ENCODE measurements around the gene VPS54. TPM values are rescaled to one million over a fixed set of nuclear protein-coding genes. Genes with fewer than 3 reads are reported as not detected.

The VPS54 gene
- total RNA-seq = 10 to 100 TPM in 1 of 2 donors, 1 to 10 TPM in 1; 2.6 to 10.1 TPM

GRCh38 chr2:64019083-64019974 is at the start of gene VPS54:
TSS of gene VPS54 (minus strand) at chr2:64019428. CDS start at chr2:63983999, 35,429 bp downstream.
- H3K9me3 Mint-ChIP-seq = no peaks in the 10 kb centered on the region
- ATAC-seq (peak; percentile 77 to 81), DNase-seq (ENCODE audit: low spot score in 2 of 2) (peak; percentile 56 to 72)
- peak within 1 kb of the TSS; percentile 95 to 99 for H3K27ac Mint-ChIP-seq
- H3K36me3 Mint-ChIP-seq = peaks cover 17 to 18% of the 10 kb centered on the region in 2 donors

- peaks cover 0 to 13% of the 10 kb centered on the region in 2 donors for H3K9me3 Mint-ChIP-seq
- peaks cover 0 to 5% of the 10 kb centered on the region in 2 donors for H3K36me3 Mint-ChIP-seq
- ATAC-seq = no peak
- no peak for DNase-seq (ENCODE audit: low spot score in 2 of 2)
- H3K27ac Mint-ChIP-seq = no peak overlapping the region
Observed at GRCh38 chr2:64067326-64067725, 48.1 kb upstream of the VPS54 start.

GRCh38 chr2:64065516-64065915 is 46.3 kb upstream of the VPS54 start:
- ATAC-seq = no peak
- Mint-ChIP-seq H3K9me3 (peaks cover 0 to 13% of the 10 kb centered on the region in 2 donors), H3K27ac (peak overlapping the region; percentile 32 to 91)

DNA sequence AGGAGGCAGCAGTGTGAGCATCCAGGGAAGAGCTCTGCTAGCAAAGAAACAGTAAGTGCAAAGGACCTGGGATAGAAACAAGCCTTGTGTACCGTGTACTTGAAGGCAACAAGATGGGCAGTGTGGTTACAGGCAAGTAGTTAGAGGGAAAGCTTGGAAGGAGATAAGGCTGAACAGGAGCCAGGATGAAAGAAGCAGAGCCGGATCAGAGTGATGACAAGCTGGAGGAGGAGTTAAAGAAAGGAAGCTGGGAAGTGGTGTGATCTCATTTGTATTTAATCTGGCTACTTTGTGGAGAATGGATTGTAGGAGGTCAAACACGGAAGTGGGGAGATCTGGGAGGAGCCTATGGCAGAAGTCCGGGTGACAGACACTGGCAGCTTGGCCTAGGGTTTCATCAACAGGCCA is 44.7 kb upstream of the VPS54 start:
- DNase-seq (ENCODE audit: low spot score in 2 of 2) = no peak
- Mint-ChIP-seq H3K27ac (peak overlapping the region in 1 of 2 donors; percentile 91), H3K9me3 (peaks cover 0 to 13% of the 10 kb centered on the region in 2 donors), H3K36me3 (peaks cover 0 to 5% of the 10 kb centered on the region in 2 donors)
- no peak for ATAC-seq

More at GRCh38 chr2:64065516-64065915, 46.3 kb upstream of the VPS54 start:
- no peak for DNase-seq (ENCODE audit: low spot score in 2 of 2)
- peaks cover 0 to 5% of the 10 kb centered on the region in 2 donors for H3K36me3 Mint-ChIP-seq

GRCh38 chr2:64063454-64063853 is 44.2 kb upstream of the VPS54 start:
- Mint-ChIP-seq H3K9me3 (peaks cover 0 to 13% of the 10 kb centered on the region in 2 donors), H3K27ac (peak overlapping the region in 1 of 2 donors; percentile 91), H3K36me3 (peaks cover 0 to 5% of the 10 kb centered on the region in 2 donors)
- ATAC-seq (no peak), DNase-seq (ENCODE audit: low spot score in 2 of 2) (no peak)

- DNase-seq (ENCODE audit: low spot score in 2 of 2) (no peak), ATAC-seq (peak in 1 of 2 donors; percentile 16)
- Mint-ChIP-seq H3K27ac (no peak overlapping the region), H3K9me3 (peaks cover 0 to 13% of the 10 kb centered on the region in 2 donors), H3K36me3 (peaks cover 0 to 5% of the 10 kb centered on the region in 2 donors)
Observed at GRCh38 chr2:64062840-64063239, 43.6 kb upstream of the VPS54 start.

DNA sequence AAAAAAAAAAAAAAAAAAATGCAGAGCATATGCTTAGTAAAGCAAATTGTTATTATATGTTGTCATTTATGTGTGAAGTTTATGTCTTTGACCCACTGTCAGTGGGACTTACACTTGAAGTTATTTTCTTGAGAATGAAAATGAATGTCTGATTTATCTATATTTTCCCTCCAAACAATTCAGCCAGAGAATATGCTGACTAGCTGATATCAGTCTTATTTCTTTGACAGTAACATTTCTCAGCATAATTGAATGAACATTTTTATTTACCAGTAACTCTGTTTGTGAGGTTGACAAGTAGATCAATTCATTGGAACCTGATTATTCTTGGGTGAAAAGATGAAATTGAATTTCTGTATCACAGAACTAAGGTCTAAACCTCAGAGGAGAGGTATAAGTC is 40.0 kb upstream of the VPS54 start:
- no peaks in the 10 kb centered on the region for H3K36me3 Mint-ChIP-seq
- H3K9me3 Mint-ChIP-seq = no peaks in the 10 kb centered on the region
- ATAC-seq (no peak), DNase-seq (ENCODE audit: low spot score in 2 of 2) (no peak)
- H3K27ac Mint-ChIP-seq = no peak overlapping the region

DNA sequence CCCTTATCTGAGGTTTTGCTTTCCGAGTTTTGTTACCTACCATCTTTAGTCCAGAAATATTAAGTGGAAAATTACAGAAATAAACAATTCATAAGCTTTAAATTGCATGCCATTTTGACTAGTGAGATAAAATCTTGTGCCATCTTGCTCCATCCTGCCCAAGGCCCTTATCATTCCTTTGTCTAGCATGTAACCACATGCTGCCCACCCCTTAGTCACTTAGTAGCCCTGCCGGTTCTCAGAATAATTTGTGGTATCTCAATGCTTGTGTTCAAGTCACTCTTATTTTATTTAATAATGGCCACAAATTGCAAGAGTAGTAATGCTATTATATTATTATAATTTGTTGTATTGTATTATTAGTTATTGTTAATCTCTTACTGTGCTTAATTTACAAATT is 36.8 kb upstream of the VPS54 start:
- DNase-seq (ENCODE audit: low spot score in 2 of 2) (no peak), ATAC-seq (no peak)
- no peaks in the 10 kb centered on the region for H3K36me3 Mint-ChIP-seq
- no peak overlapping the region for H3K27ac Mint-ChIP-seq
- H3K9me3 Mint-ChIP-seq = no peaks in the 10 kb centered on the region

GRCh38 chr2:64054161-64054915 is 35.1 kb upstream of the VPS54 start:
- H3K36me3 Mint-ChIP-seq = no peaks in the 10 kb centered on the region
- H3K27ac Mint-ChIP-seq = no peak overlapping the region
- DNase-seq (ENCODE audit: low spot score in 2 of 2) (no peak), ATAC-seq (peak in 1 of 2 donors; percentile 25)
- no peaks in the 10 kb centered on the region for H3K9me3 Mint-ChIP-seq

GRCh38 chr2:64052463-64053241 is 33.4 kb upstream of the VPS54 start:
- Mint-ChIP-seq H3K27ac (no peak overlapping the region), H3K9me3 (no peaks in the 10 kb centered on the region), H3K36me3 (no peaks in the 10 kb centered on the region)
- DNase-seq (ENCODE audit: low spot score in 2 of 2) (no peak), ATAC-seq (no peak)

GRCh38 chr2:64049633-64050220 is 30.5 kb upstream of the VPS54 start:
- DNase-seq (ENCODE audit: low spot score in 2 of 2) = peak; percentile 60 to 63
- H3K27ac Mint-ChIP-seq = peak overlapping the region; percentile 30 to 35

GRCh38 chr2:64045938-64046337 is 26.7 kb upstream of the VPS54 start:
- no peak for DNase-seq (ENCODE audit: low spot score in 2 of 2)
- Mint-ChIP-seq H3K9me3 (no peaks in the 10 kb centered on the region), H3K27ac (no peak overlapping the region), H3K36me3 (no peaks in the 10 kb centered on the region)
- no peak for ATAC-seq

More at GRCh38 chr2:64049633-64050220, 30.5 kb upstream of the VPS54 start:
- Mint-ChIP-seq H3K36me3 (no peaks in the 10 kb centered on the region), H3K9me3 (no peaks in the 10 kb centered on the region)
- ATAC-seq = peak; percentile 91 to 93

DNA sequence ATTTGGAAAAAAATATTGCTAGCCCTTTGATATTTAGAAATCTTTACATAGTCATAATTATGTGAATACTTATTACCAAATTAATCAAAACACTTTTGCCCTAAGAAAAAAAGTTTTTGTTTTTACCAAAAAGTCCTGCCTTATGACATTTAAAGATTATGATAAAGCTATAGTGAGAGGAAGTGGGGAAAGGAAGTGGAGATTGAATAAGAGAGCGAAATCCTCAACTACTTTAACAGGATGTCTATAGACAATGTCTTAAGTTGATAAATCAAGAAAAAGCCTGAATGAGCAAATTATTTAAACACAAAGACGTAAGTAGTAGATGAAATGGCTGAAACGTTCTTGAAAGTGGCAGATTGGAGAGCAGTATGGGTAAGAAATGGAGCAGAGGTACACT is 20.9 kb upstream of the VPS54 start:
- DNase-seq (ENCODE audit: low spot score in 2 of 2) (no peak), ATAC-seq (no peak)
- Mint-ChIP-seq H3K9me3 (no peaks in the 10 kb centered on the region), H3K27ac (no peak overlapping the region), H3K36me3 (peaks cover 0 to 9% of the 10 kb centered on the region in 2 donors)

DNA sequence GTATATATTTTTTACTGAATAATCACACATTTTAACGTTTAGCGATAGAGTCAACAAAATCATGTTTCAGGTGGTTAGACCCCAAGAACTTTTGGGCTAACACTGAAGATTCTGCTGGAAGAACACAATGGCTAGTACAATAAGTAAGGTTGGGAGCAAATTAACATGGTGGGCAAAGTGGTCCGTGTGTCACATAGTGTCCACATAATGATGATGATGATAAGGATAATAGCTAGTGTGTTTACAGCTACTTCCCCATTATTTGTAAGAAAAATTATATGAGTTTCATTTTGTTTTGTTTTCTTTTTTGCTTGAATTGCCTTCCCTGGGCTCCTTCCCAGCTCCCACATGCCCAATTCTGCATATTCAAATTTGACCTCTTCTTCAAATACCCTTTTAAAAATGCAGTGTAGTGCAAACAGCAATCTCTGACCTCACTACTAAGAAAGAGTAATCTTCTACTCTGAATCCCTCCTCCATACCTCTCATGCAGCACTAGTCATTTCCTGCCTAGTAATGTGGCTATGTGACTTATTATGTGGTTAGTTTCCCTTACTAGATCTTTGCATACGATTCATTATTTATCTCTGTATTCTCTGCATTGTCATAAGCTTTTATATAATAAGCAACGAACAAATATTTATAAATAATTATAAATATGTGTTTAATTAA is 16.9 kb upstream of the VPS54 start:
- ATAC-seq (peak; percentile 91 to 99), DNase-seq (ENCODE audit: low spot score in 2 of 2) (peak in 1 of 2 donors; percentile 11)
- Mint-ChIP-seq H3K27ac (peak overlapping the region; percentile 88 to 96), H3K9me3 (peaks cover 4 to 23% of the 10 kb centered on the region in 2 donors), H3K36me3 (peaks cover 5 to 34% of the 10 kb centered on the region in 2 donors)

GRCh38 chr2:64035072-64035942 is 16.1 kb upstream of the VPS54 start:
- peaks cover 4 to 27% of the 10 kb centered on the region in 2 donors for H3K9me3 Mint-ChIP-seq
- ATAC-seq = peak; percentile 43 to 74
- peaks cover 5 to 31% of the 10 kb centered on the region in 2 donors for H3K36me3 Mint-ChIP-seq

More at GRCh38 chr2:64035072-64035942, 16.1 kb upstream of the VPS54 start:
- peak overlapping the region; percentile 88 to 96 for H3K27ac Mint-ChIP-seq
- peak in 1 of 2 donors; percentile 28 for DNase-seq (ENCODE audit: low spot score in 2 of 2)
